ENCODE data around the gene FCHSD2.

DNA sequence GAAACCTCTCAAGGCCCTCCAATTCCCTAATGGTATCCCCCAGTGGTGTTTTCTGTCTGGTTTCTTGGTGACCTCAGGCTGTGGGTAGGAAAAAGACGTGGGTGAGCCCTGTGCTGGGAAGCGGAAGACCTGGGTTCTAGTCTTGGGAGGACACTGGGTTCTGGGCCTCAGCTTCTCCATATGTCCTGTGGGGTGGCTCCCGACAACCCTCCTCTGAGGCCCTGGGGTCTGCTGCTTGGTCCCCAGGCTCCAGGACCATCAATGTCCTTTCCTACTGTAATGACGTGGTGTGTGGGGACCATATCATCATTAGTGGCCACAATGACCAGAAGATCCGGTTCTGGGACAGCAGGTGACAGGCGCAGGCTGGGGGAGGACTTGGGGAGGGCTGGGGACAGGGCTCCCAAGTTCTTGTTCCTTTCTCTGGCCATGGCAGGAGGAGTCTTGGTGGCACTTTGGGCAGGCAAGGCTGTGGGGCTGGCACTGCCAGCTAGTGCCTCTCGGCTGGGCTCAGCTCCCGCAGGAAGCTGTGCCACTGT, 315.1 kb downstream of the FCHSD2 start:
- TF ChIP-seq CTCF (IDR thresholded peaks at IDR 0.05) (no peak), POLR2A (IDR thresholded peaks at IDR 0.05) (no peak)
